ENCODE results near the gene ASB13.

ASB13 gene

DNA sequence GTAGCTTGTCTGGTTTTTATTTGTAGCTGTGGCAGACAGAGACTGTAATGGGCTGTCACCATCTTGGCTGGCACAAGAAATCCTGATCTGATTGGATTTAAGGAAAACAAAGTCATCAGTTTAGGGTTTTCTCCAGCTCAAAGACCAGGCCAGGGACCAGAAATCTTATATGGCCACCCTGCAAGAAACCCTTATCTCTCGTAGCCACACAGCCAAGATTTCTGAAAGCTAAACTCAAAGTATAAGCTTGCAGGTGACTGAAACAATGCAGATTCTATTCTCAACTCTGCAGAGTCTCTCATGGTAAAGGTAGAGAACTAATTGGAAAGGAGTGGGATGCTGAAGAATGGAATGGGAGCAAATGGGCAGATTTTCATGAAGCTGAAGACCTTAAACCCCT lies 3.2 kb upstream of the ASB13 start:
- DNase-seq (ENCODE audit: low spot score), result no peak

DNA sequence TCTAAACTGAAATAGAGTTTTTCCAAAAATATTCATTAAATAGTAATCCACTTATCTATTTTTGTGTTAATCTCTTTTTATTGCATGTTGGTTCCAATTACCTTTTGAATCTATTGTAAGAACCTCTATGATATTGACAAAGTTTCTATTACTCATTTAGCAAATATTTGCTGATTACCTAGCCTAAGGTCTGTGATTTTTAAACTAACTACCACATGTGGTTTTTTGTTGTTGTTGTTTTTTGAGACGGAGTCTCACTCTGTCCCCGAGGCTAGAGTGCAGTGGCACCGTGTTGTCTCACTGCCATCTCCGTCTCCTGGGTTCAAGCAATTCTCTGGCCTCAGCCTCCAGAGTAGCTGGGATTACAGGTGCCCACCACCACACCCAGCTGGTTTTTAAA lies 2.0 kb upstream of the ASB13 start:
- no peak for DNase-seq (ENCODE audit: low spot score)

DNA sequence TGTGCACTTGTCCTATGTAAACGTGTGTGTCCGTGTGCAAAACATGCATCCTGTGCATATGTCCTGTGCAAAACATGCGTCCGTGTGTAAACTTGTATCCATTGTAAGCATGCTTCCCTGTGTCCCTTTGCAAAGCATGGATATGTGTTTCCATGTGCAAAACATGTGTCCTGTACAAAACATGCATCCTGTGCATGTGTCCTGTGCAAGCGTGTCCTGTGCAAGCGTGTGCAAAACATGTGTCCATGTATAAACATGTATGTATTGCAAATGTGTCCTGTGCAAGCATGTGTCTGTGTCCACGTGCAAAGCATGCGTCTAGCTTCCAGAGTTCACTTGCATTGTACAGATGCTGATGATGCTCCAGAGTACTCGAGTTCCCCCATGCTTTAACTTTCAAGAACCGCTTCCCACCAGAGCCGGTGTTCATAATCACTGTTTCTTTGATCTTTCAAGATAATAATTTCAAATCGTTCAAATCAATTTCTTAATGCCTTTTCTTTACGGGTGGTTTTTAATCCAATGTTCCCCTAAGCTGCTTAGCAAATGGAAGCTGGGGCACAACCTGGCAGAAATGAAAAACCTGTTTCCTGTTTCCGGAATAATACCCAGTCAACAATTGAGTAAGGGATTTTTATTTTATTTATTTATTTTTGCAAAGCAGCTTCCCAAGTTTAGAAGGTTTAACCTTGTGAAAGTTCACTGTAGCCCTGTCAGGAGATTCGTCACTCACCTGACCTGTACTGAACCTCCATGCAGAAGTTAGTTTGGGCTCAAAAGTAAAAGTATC lies 641 bp upstream of the ASB13 start:
- DNase-seq (ENCODE audit: low spot score), result no peak

DNA sequence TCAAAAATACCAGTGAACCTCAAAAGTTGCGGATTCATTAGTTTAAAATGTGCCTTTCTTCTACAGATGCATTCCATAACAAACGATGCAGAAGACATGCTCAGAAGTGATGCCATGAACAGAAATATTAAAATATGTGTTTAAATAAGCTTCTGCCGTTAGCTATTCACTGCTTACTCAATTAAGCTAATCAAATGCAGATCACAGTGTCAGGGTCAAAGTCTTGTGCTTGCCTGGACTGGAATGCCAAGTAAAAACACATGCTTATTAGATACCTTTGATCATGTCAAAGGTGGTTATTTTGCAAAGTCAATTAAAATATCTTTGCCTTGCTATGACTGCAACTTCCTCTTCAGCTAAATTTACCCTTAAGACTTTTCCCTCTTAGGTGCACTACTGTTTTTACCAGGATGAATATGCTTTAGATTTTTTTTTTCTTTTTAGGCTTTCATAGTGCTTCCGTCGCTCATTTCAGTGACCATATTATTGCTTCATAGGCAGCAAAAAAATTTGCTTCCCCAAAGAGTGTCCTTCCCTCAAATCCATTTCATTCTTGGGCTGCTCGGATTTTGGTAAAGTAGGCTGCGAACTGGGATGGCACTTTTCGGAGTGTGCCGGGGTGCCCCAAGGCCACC lies 905 bp downstream of the ASB13 start:
- no peak for DNase-seq (ENCODE audit: low spot score)

DNA sequence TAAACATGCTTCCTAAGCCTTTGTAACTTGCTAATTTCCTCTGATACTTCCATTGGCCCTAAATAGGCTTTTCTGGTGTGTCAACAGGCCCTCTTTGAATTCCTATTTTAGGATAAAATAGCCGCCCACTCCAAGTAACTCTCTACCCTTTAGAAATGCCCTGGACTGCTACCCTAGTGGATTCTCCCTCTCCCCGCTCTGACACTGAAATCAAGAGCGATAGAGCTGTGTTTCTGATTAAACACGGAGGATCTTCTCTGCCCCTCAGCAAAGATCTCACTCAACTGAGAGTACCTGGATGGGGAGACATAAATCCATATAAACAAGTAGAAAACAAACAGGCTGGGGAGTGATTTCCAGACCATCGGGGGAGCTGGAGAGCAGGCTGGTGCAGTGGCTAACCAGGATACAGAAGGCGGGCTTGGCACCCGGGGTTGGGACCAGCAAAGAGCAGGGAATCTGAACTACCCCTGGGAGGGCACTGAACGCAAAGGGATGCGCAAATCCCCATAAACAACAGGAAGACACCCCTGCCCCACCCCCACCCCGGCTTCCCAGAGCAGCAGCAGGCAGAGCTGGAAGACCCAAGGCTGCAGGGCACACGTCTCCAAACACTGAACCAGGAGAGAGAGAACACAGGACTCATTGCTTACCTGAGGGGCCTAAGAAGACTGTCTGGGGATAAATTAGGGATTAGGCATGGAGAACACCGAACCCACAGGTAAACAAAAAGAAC lies 2.5 kb downstream of the ASB13 start:
- no peak for DNase-seq (ENCODE audit: low spot score)

DNA sequence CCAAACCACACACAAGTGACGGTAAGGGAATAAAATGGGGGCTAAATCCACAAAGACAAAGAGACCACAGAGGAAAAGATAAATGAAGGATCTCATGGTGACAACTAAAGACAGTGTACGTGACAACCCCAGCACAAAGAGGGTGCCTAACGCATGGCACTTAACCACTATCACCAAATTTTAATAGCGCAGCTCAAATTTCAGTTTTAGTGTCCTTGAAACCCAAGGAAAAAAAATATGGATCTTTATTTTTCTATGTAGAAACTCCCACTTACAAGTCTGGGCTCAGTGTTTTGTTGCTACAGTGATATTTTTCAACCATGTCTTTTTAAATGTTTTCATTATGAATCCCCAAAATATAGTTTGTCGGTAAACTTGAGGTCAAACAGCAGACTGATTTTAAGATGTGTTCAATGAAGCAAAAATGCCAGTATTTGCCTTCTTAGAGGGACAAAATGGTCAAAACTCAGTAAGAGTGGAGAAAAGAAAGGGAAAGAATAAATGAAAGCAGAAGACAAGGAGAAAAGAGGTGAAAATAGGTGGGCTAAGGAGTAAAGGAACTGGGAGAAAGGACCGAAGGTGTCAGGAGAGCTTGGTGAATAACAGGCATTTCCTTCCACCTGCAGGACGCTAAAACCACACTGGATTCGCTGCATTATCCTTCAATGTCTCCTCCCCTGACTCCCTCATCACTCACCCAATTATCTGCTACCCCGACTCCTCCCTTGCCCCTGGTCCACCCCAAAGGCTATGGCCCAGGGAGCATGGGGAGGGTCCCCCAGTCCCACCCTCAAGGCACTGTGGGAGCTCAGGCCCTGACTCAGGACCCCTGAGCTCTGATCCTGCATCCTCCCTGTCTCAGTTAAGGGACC lies 3.5 kb downstream of the ASB13 start:
- DNase-seq (ENCODE audit: low spot score), result no peak

DNA sequence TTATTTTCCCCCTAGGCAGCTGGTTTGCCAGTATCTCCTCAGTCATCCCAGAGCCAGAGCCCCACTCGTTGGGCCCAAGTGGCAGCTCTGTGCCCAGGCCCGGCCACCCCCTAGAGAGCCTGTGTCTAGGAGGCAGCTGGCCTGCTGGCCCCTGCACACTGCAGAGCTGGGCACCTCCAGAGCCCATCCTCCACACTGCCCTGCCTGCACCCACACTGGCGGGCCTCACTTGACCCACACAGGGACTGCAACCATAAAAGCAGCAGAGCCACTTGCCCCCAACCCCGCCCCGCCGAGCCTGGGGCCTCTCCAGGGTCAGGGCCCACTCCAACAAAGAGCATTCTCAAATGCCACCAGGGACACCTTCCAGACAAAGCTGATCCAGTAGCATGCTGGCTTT lies 5.4 kb downstream of the ASB13 start:
- no peak for DNase-seq (ENCODE audit: low spot score)

DNA sequence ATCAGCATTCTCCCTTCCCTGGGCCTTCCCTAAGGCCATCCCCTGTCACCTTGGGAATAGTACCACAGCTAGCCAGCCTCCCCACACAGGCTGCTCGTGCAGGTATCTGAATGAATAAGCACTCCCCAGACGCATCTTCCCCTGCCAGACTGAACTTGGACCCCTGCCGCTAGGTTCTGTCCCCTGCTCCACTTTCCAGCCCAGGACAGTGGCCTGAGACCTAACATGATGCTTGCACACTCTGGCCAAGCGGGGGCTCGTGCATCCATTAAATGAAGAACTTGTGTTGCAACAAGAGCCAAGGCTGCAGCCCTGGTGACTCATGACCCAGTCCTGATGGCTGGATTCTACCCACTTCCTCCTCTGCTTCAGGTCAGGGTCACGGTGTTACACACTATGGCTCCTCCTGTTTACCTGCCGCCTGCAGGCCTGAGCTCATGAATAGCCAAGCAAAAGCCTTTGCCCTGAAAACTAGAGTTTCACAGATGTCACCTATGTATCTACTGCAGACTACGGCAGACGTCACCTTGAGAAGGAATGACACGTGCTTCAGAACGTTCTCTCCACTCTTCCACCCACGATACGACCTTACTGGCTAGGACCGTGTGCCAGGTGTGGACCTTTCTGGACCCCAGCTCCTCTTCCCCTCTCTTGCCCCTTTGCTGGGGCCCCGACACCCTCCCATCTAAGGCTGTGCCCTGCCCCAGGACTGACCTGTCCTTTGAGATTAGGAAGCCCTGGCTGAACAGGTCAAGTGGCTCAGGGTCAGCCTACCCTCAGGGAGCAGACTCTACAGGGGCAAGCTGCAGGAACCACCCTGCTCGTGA lies 6.5 kb downstream of the ASB13 start:
- no peak for DNase-seq (ENCODE audit: low spot score)

DNA sequence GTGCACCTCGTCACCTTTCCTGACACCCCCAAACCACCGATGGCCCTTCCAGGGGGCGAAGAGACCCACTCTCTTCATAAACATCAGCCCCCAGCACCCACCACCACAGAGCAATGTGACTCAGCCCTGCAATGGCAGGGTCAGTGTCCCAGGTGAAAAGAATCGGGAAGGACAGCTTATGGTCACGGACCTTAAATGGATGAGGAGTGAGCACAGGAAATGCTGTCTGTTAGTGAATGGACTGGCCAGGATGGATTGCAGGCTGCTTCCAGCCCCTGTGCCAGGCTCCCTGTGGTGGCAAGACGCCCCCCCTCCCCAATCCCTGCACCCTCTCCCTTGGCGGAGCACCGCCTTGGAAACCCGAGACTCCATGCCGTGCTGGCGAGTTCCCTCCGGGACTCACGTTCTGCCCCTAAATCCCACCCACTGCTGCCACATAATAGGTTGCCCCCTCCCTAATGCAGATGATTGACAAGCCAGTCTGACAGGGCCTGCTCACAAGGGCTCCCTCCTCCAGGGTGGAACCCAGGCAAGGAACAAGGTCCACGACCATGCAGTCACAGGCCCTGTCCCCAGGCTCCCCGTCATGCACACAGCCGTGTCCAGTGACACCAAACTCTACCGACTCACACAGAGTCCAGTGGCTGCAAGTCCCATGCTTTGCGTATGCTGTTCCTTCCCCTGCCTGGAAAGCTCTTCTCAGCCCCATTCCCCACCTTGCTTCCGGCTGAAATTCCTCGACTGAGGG lies 7.3 kb downstream of the ASB13 start:
- DNase-seq (ENCODE audit: low spot score), result no peak

DNA sequence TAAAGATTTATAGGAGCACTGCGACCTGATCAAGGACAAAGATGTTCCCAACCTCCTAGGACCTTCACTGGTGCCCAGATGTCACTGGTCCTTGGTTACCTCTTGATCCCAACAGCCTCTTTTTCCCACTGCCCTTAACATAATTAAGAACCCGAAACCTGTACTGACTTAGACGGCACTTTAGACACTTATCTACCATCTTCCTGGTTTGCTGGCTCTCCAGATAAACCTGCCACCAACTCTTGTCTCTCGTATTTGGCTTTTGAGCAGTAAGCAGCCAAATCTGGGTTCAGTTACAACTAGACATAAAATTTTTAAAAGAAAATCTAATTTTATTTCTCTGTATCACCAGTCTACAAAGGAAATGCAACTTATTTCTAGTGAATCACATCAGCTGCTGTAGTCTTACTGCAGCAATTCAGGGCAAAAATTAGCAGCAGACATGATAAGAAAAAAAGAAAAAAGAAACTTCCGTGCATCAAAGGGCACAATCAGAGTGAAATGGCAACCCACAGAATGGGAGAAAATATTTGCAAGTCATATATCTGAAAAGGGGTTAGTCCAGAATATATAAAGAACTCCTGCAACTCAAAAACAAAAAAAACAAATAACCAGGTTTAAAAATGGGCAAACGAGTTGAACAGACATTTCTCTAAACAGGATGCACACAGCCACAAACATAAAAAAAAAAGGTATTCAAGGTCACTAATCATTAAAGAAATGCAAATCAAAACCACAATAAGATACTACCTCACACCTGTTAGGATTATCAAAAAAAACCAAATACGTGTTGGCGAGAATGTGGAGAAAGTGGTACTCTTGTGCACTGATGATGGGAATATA lies 9.4 kb downstream of the ASB13 start:
- DNase-seq (ENCODE audit: low spot score), result no peak

DNA sequence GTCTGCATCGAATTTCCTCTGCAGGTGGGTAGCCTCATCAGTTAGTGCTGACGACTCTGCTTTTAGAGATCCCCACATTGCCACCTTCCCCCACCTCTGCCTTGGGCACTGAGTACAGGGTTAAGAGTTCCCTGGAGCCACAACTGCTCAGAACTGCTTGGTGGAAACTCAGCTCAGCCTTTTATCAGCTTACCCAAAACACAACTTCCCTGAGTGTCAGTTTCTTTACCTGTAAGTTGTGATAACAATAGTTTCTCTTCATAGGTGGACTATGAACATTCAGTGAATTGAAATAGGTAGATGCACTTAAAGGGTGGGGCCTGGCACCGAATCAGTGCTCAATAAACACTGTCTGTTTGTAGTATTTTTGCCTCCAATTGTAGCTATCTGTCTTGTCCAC lies 11.3 kb downstream of the ASB13 start:
- no peak for DNase-seq (ENCODE audit: low spot score)

DNA sequence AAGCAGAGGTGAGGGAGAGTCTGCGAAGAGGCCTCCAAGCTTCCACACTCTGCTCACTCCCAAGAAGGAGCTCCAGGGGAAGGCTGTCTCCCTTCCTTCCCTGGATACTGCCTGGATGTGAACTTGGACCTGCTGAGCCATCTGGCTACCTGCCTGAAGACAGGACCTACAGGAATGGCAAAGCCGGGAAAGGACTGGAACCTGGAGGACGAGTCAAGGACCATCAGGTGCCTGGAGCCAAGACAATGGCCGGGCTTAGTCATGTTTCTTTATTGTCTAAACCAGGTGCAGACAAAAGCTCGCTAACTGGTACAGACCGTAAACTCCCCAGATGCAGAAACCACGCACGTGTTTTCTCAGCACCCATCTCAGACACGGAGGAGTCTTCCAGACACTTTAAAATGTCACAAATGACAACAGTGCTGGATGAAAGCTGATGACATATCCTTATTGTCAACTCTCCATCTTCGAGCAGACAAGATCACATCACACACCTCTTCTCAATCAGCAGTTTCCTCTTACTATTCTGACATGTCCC lies 12.1 kb downstream of the ASB13 start:
- no peak for DNase-seq (ENCODE audit: low spot score)

DNA sequence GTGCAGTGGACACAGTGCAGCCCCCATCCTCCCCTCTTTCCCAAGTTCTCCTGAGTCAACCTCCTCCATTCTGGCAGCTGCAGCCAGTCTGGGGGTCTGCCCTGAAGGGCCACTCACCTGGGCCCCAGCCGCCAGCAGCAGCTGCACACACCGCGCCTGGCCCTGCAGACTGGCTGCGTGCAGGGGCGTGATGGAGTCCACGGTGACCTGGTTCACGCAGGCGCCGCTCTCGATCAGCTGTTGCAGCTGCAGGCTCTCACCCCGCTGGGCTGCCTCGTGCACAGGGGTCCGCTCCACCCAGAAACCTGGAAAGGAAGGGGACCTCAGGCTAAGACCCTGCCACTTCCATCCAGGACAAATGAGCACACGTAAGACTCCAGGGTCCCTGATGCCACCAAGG lies 13.6 kb downstream of the ASB13 start:
- no peak for DNase-seq (ENCODE audit: low spot score)

DNA sequence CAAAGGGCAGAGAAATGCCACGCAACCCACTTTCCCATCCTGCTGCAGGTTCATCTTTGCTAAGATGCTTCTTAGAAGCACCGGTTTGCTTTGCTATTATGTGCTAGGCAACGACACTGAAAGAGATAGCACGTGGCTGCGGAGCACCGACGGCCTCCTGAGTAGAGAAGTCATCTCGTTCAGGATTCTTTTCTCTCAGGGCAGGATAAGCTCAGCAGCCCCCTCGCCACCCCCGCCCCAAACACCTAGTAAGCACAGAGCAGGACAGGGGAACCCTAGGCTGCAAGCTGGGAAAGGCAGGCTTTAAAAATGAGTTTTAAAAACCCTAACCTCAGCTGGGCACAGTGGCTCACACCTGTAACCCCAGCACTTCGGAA lies 15.0 kb downstream of the ASB13 start:
- DNase-seq (ENCODE audit: low spot score), result no peak

DNA sequence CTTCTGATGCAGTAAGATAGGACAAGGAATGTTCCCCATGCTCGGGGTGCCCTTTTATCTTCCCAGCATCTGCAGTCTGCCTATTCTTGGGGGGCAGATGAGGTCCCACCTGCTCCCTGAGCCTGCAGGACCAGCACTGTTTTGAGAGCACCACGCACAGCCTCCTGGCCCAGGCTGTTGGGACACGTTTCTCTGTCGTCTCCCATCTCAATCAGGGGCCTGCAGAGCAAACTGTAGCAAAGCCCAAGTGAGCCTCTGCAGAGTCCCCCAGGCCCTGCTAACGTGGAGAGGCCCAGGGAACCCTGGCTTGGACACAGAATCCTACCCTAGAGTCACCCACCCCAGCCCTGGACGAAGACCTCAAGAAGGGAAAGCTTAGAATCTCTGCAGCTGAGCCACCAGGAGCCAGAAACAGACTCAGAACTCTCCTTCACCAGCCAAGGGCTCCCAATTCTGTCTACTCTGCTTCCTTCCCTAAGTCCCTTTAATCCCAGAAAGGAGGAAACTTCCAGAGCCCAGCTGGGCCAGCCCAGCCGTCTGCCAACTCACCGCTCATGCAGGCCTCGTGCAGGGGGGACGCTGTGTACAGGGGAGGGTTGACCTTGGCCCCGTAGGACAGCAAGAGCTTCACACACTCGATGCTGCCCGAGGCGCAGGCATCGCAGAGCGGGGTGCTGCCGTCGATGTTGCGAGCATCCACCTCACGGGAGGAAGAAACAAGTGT lies 15.6 kb downstream of the ASB13 start:
- no peak for DNase-seq (ENCODE audit: low spot score)

DNA sequence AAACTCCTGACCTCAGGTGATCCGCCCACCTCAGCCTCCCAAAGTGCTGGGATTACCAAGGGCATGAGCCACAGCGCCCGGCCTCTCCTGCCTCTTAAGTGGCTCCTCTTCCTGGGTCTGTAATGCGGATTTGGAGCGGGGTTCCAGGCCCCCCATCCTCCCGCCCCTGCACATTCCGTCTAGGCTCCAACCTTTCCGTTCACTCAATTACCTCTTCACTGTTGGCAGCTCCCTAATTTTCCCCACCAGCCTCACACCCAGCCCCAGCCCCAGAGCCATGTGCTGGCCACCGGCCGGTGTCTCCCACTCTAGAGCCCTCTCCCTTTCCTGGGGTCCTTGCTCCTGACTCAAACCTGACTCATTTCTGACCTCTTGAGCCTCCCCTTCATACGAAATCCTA lies 16.6 kb downstream of the ASB13 start:
- no peak for DNase-seq (ENCODE audit: low spot score)

DNA sequence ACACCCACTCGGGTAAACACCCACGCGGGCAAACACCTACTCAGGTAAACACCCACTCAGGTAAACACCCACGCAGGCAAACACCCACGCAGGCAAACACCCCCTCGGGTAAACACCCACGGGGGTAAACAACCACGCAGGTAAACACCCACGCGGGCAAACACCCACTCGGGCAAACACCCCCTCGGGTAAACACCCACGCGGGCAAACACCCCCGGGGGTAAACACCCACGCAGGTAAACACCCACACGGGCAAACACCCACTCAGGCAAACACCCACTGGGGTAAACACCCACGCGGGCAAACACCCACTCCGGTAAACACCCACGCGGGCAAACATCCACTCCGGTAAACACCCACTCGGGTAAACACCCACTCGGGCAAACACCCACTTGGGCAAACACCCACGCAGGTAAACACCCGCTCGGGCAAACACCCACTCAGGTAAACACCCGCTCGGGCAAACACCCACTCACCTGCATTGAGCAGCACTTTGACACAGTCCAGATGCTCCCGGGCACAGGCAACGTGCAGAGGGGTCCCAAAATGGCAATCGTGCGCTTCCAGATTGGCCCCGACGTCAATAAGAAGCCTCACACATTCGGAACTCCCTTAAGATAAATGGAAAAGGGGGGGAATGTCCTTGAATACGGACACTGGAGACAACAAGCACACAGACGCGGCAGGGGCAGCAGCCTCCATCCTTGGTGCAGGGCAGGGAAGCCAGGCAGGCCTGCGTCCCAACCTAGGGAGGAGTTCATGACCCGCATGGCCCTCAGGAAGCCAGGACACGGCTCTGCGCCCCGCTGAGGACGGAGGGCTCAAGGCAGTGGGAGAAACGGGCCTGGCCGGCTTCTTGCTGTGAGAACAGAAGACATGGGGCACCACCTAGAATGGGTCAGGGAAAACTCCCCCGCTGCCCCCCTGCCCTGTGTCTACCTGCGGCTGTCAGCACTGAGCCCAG lies 17.6 kb downstream of the ASB13 start:
- no peak for DNase-seq (ENCODE audit: low spot score)
